HG02938 (cell line): ENCODE results near the gene ZBED6.
A peak's percentile ranks its signal among the peaks of the same experiment; 100 is the strongest.
"Not testable (repeated sequence)": the region's sequence is repeated elsewhere in the genome, so short reads cannot be mapped to it uniquely, and the experiment has no call there.

Experiments
- ATAC-seq: cut with Tn5 transposase; IDR thresholded peaks from one replicate; pipeline ENCODE4 v1.9.1; 2021; ENCODE audit warnings: mild to moderate bottlenecking, moderate library complexity; ENCODE audit not compliant: unreplicated experiment

The ZBED6 gene, protein sequence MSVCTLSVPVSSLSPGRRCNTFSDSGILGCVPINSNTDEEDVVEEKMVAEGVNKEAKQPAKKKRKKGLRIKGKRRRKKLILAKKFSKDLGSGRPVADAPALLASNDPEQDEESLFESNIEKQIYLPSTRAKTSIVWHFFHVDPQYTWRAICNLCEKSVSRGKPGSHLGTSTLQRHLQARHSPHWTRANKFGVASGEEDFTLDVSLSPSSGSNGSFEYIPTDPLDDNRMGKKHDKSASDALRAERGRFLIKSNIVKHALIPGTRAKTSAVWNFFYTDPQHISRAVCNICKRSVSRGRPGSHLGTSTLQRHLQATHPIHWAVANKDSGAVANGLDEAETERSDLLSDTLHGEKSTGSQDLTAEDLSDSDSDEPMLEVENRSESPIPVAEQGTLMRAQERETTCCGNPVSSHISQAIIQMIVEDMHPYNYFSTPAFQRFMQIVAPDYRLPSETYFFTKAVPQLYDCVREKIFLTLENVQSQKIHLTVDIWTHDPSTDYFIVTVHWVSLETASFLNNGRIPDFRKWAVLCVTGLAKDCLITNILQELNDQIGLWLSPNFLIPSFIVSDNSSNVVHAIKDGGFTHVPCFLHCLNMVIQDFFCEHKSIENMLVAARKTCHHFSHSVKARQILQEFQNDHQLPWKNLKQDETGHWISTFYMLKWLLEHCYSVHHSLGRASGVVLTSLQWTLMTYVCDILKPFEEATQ (N-terminal part only)

DNA sequence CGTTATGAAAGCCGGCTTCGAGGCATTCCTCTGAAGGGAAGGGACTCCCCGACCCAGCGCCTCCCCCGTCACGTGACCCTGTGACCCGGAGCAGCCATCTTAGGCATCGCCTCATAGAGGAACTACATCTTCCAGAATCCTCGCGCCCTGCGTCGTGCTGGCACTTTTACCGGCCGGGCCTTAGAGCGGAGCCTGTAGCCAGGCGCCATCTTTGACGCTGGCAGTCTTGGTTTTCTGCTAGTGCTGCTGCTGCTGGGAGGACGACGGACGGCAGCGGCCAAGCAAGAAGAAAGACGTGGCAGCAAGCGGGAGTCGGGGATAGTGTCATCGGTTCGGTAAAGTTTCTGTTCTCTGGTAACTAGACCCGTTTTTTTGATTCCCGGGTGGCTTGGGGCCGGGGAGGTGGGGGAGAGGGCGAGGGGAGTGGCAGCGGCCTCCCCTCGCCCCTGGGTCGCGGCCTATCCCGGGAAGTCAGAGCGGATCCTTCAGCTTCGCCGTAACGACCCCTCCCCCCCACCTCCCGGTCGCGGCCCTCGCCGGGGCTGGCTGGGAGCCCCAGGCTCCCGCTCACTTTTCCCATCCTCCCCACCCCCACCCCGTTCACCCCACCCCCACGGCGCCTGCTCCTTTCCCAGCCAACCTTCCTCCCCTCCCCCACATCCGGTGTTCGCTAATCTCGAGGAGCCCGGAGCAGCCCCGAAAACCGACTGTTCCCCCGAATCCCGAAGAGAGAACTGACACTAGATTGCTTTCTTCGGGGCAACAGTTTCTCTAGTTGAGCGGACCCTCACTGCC, at the start of gene ZBED6, which contains the start of gene ZC3H11A:
ZBED6 (plus strand) TSS at position 183 of the 795 bp plus-strand sequence. CDS start 1,900 bp downstream, outside the sequence.
ZC3H11A (plus strand) TSS at position 183 of the 795 bp plus-strand sequence. CDS start 21,448 bp downstream, outside the sequence.
- ATAC-seq, result peak; percentile 94

DNA sequence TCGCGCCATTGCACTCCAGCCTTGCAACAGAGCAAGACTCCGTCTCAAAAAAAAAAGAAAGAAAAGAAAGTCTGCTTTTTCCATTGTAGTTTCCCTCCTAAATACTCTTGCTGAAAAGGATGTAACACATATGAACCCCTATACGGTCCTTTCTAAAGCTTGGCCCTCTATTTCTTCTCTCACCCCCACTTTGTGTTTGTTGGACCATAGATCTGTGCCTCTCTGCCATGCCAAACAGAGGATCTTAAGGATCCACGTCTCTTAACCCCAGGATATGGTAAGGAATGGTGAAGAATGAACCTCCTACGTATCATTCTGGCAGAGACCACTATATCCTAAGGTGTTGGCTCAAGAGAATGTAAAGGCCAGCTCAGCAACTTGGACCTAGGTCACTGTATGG, 49.1 kb upstream of the ZBED6 start:
- ATAC-seq, result no peak

DNA sequence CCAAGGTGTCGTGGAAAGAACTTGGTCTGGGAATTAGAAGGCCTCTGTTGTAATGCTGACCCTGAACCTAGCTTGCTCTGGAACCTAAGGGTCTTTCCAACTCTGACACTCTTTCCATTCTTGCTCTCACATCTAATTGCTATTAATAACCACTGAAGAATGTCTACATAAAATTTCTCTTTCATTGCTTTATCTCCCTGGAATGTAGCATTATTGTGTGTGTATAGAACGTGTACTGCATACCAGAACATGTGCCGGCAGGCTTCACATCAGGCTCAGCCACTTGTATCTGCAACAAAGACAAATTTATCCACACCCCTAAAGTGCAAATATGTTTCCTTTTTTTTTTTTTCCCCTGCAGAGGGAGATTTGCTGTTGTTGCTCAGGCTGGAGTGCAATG, 44.4 kb upstream of the ZBED6 start:
- no peak for ATAC-seq

DNA sequence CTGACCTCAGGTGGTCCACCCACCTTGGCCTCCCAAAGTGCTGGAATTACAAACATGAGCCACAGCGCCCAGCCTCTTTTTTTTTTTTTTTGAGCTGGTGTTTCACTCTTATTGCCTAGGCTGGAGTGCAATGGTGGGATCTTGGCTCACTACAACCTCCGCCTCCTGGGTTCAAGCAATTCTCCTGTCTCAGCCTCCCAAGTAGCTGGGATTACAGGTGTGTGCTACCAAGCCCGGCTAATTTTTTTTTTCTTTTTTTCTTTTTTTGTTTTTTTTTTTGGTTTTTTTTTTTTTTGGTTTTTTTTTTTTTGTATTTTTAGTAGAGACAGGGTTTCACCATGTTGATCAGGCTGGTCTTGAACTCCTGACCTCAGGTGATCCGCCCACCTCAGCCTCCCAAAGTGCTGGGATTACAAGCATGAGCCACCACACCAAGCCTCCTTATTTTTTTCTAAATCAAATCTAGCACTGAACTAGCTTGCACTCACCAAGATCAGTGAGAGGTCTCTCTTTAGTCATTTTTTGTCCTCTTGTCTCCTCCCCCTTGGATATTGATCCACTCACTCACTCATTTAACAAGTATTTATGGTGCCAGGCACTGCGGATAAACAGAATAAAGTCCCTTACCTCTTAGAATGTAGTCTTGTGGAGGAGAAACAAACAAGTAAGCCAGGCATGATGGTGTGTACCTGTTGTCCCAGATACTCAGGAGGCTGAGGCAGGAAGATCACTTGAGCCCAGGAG, 43.6 kb upstream of the ZBED6 start:
- ATAC-seq, result not testable (repeated sequence)

DNA sequence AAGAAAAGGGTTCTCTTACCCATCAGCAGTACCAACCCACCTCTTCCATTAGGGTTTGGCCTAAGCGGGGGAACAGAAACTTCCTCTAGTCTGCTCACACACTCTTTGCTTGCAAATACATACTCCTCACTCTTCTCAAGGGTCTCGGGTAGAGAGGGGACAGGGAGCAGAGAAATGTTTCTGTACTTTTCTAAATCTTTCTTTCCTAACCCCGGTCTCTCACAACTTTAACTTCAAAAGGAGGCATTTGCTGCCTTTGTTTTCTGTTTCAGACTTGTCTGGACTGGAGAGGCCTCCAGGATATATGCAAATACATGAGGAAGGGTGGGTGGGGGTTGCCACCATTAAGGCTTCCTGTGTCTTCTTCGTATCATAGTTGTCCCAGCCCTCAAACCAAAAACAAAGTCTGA, 41.0 kb upstream of the ZBED6 start:
- no peak for ATAC-seq

DNA sequence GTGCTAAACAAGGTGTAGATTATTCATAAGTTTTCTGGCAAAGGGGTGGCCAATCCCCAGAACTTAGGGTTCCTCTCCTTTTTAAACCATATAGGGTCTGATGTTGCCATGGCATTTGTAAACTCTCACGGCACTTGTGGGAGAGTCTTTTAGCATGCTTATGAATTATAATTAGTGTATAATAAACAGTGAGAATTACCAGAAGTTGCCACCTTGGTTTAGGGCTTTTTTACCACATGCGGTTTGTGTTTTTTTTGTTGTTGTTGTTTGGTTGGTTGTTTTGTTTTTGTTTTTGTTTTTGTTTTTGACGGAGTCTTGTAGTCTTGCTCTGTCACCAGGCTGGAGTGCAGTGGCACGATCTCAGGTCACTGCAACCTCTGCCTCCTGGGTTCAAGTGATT, 39.4 kb upstream of the ZBED6 start:
- ATAC-seq, result no peak

DNA sequence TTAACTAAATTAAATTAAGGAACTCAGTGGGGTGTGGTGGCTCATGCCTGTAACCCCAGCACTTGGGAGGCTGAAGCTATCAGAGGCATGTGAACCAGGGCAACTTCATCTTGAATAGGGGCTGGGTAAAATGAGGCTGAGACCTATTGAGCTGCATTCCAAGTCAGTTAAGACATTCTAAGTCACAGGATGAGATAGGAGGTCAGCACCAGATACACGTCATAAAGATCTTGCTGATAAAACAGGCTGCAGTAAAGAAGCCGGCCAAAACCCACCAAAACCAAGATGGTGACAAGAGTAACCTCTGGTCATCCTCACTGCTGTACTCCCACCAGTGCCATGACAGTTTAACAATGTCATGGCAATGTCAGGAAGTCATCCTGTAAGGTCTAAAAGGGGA, 36.7 kb upstream of the ZBED6 start:
- not testable (repeated sequence) for ATAC-seq

DNA sequence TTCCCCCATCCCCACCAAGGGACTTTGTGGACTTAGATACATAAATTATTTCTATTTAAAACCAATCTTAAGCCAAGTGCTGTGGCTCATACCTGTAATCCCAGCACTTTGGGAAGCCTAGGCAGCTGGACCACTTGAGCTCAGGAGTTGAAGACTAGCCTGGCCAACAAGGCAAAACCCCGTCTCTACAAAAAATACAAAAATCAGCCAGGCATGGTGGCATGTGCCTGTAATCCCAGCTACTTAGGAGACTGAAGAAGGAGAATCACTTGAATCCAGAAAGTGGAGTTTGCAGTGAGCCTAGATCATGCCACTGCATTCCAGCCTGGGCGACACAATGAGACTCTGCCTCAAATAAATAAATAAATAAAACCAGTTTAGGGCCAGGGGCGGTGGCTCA, 34.9 kb upstream of the ZBED6 start:
- no peak for ATAC-seq

DNA sequence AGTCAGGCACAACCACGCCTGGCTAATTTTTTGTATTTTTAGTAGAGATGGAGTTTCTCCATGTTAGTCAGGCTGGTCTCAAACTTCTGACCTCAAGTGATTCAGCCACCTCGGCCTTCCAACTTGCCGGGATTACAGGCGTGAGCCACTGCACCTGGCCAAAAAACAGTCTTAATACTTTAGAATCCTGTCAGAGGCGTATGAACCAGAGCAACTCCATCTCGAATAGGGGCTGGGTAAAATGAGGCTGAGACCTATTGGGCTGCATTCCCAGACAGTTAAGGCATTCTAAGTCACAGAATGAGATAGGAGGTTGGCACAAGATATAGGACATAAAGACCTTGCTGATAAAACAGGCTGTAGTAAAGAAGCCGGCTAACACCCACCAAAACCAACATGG, 33.5 kb upstream of the ZBED6 start:
- ATAC-seq, result not testable (repeated sequence)

DNA sequence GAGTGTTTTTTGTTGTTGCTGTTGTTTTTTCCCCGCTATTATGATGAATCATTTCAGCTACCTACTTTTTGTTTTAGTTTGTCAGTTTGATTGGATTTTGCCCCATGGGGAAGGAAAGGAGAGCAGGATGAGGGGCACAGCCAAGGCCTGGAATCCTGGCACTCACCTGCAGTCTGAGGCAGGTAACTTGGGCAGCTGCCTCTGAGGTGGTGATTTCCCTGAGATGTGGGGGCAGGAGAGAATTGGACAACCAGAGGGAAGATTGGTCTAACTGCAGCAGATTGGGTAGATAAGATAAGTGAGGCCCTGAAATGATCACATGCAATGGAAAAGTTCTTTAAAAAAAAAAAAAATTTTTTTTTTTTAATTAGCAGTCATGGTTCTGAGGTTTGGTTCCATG, 31.9 kb upstream of the ZBED6 start:
- no peak for ATAC-seq

DNA sequence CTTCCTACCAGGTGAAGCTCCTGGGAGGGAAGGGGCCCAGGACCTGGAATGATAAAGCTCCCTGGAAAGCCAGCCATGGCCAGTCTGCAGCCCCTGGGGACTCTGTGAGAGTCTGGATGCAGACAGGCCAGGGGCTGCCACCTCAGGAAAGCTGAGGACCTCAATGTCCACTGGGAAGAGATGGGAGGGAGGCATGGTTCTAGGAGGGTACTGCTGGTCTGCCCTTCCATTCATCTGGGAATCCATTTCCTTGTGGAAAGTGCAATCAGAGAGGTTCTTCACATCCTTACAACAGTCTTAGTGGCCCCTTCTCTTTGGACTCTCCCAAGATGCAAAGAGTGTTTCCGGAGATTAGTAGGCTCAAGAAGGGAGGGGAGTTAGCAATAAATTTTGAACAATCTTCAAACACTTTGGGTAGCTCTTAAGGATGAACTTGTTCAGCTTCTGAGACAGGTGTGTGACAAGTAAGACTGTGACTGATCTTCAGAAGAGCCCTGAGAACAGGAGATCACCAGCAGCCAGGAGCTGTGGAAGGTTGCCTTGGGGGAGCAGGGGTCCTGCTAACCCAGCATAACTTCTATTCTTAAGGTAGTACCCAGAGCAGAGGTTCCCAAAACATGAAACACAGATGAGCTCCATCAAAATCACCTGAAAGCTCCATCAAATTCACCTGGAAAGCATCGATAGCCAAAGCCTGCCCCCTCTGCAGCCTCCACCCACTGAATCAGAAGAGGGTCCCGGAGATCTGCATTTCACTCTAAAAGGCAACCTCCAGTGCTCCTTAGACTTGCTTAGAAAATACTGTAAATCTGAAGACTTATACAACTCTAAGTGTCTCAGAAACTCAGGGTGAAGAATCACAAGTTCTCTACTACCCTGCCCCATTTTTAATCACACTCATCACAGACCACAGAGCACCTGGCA, 31.1 kb upstream of the ZBED6 start:
- ATAC-seq, result no peak

DNA sequence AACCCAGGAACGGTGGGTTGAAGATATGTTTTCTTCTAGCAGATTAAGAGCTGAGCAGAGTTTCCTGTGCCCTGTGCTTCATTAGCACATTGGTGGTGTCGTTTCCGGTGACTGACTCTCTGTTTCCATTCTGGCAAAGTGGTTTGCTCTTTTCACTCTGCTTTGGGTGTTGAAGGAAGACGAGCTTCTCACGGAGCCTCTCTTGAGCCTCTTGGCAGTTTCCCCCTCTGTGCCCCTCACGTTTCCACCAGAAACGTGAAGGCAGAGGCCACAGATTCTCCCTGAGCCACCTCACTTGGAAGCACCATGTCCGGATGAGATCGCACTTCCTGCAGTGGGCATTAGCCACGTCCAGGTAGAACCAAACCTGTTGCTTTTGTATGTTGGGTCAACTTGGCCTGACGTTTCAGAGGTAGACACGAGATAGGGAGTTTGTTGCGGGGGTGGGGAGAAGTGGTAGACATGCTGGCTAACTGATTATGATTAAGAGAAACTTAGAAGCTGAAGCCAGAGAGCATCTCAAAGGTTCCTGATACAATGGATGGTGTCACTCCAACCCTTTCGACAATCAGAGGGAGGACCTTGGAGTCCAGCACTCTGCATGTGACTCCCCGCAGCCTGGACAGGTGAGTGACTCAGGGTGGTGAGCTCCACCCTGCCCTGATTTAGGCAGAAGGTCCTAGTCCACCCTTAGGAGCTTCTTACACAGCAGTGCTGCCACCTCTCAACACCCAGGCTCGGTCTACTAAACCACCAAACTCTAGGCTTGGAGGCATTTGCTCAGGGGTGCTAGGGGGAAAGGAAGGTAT, 30.2 kb upstream of the ZBED6 start, which contains the start of gene LAX1:
LAX1 (plus strand) TSS at position 155 of the 809 bp plus-strand sequence; CDS start at position 538, 383 bp downstream.
- ATAC-seq, result peak; percentile 71

DNA sequence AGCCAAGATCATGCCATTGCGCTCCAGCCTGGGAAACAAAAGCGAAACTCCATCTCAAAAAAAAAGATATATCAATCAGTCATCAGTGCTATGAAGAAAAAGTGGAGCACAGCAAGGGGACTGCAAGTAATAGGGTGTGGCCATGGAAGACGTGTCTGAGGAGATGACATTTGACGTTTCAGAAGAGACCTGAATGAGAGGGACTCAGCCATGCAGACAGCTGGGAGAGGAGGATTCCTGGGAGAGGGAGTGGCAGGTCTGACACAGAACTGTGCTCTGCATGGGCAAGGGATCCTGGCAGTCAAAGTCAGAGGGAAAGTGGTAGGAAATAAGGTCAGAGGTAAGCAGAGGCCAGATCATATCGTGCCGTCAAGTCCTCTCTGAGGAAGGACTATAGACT, 27.2 kb upstream of the ZBED6 start:
- no peak for ATAC-seq

DNA sequence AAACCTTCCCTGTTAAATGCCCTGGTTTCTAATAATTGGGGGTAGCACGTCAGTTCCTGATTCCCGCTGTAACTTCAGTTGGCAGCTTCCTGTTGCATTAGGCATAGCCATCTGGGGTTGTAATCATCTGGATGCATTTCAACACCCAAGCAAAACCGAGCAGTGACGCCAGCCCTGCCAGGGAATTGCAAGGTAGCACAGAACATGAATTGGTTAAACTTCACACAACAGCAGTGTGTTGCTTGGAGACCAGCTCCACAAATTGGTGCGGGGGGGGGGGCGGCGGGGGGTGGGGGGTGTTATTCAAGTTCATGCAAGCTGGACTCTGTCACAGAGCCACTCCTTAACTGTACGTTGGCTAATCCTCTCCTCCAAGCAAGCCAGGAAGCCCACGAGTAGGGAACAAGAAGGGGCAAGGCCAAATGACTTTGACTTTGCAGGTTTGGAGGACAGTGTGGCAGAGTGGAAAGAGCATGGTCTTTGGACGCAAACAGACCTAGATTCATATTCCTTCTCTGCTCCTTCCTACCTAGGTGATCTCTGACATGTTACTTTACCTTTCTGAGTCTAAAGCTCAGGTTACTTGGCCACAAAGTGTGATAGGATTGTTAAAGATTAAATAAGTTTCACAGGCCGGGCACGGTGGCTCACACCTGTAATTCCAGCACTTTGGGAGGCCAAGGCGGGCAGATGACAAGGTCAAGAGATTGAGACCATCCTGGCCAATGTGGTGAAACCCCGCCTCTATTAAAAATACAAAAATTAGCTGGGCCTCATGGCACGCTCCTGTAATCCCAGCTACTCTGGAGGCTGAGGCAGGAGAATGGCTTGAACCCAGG, 25.7 kb upstream of the ZBED6 start:
- no peak for ATAC-seq

DNA sequence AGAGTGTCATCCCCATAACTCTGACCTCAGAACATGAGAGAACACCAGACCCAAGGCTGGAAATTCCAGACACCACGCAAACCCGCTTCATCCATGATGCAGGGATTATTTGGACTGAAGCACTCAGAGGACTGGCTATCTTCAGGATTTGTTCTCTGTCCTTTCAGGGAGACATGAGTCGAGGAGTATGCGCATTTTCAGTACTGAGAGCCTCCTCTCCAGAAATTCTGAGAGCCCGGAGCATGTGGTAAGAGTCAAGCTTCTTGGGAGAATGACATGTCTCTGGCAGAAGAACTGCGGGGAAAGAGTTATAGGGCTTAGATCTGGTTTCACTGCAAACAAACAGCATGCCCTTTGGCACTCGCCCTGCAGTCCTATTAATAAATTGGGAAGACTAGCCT, 23.5 kb upstream of the ZBED6 start:
- no peak for ATAC-seq

DNA sequence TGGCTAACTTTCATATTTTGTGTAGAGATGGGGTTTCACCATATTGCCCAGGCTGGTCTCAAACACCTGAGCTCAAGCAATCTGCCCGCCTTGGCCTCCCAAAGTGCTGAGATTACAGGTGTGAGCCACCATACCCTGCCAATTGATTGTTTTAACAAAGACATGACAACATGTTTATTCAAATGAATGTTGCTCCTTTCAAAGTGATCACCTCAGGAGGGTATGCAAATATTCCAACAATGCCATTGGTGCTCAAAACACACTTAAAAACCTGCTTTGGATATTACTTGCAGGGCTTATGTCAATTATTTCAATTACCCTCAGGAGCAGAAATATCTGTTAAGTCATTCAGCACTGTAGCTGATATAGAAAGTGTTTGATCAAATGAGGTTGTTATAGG, 22.6 kb upstream of the ZBED6 start:
- no peak for ATAC-seq

DNA sequence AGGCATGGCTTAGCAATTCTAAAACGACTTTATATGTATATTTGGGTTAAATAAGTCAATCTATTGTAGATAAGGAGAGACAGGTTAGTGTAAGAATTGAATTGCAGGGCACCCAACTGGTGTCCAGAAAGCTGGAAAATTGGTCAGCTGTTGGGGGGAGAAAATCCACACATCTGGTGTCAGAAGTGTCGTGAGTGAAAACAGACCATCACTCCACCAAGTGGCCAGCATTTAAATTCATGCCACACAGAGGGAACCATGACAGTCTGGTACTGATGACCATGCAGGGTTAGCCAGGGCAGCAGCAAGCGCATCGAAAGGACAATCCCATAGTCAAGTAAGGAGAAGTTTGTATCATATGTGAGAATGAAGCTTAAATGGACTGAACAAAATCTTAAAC, 18.8 kb upstream of the ZBED6 start:
- ATAC-seq, result no peak

DNA sequence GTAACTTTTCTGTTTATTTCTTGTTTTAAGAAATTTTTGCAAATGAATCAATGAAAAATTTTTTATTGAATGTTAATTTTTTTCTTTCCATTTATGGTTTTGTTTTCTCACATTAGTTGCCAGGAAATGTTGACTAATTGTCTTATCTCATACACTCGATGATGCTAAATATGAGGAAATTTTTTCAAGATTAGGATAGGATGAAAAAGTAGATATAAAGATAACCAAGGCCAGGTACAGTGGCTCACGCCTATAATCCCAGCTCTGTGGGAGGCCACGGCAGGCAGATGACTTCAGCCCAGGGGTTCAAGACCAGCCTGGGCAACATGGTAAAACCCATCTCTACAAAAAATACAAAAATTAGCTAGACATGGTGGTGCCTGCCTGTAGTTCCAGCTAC, 17.8 kb upstream of the ZBED6 start:
- no peak for ATAC-seq
